PFSK-1 (cell line): ENCODE results near the gene USB1.

Source experiments
- FOXP2 ChIP-seq: optimal IDR thresholded peaks from 2 replicates; pipeline ENCODE3; 2011; ENCODE audit warnings: borderline replicate concordance, control low read depth, inconsistent platforms; ENCODE audit not compliant: insufficient read depth; ENCODE audit errors: extremely low read length, extremely low read depth
- POLR2AphosphoS5 ChIP-seq: IDR thresholded peaks from 2 replicates; pipeline ENCODE4 v1.6.1; 2012; ENCODE audit warnings: low read depth, mild to moderate bottlenecking, control low read depth, low read length, moderate library complexity
- REST ChIP-seq, 2 experiments: IDR thresholded peaks; 2 replicates each; pipeline versions ENCODE4 v1.6.1 to v1.8.0; 2011 to 2012; ENCODE audit warnings: low read depth in 2 of 2, low read length in 2 of 2, control low read depth in 1 of 2, inconsistent platforms in 1 of 2, mild to moderate bottlenecking in 1 of 2, moderate library complexity in 1 of 2; ENCODE audit not compliant: insufficient read depth in 1 of 2
- SIN3A ChIP-seq: IDR thresholded peaks from 2 replicates; pipeline ENCODE4 v1.6.1; 2012; ENCODE audit warnings: mild to moderate bottlenecking, low read length, moderate library complexity, borderline replicate concordance; ENCODE audit not compliant: insufficient read depth
- TAF1 ChIP-seq: IDR thresholded peaks from 2 replicates; pipeline ENCODE4 v1.6.1; 2012; ENCODE audit warnings: low read length, control low read depth, borderline replicate concordance; ENCODE audit not compliant: insufficient read depth

GRCh38 chr16:57985204-57986181 is 15.7 kb upstream of the USB1 start:
- TF ChIP-seq POLR2AphosphoS5 (no peak; the same call in 1 of the 2 replicates), TAF1 (no peak), REST (IDR thresholded peaks at IDR 0.05; ENCODE audit: insufficient read depth in 1 of 2, low read depth in 2 of 2, low read length in 2 of 2) (no peak), SIN3A (no peak), FOXP2 (no peak)
